ENCODE results near the gene TTC7B.

TTC7B gene

DNA sequence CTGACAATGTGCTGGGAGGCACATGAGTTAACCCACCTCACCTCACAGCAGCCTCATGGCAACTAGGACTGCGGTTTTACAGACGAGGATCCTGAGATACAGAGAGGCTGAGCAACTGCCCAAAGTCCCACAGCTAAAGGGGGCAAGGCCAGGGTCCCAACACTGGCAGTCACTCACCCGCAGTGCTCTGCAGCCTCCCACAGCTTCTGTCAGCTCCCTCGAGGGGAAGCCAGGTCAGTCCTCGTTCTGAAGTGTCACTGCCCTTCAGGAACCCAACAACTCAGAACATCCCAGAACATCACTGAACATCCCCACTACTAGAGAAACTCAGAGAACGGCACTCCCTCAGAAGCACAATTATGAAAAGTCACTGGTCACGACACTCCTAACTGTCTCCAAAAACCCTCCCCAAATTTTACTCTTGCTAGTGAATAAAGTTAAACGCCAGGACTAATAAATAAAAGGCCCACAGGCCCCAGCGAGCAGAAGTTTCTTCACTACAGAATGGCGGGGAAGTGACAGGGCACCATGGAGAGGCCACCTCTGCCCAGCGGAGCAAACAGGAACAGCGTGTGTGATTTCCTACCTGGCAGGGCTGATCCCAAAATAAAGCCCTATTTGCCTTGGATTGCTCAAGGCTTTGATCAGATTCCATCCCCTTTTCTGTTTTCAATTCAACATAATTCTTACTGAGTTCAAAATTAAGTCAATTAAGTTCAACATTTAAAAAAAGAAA lies 75.1 kb downstream of the TTC7B start:
- DNase-seq (ENCODE audit: low spot score) = no peak

DNA sequence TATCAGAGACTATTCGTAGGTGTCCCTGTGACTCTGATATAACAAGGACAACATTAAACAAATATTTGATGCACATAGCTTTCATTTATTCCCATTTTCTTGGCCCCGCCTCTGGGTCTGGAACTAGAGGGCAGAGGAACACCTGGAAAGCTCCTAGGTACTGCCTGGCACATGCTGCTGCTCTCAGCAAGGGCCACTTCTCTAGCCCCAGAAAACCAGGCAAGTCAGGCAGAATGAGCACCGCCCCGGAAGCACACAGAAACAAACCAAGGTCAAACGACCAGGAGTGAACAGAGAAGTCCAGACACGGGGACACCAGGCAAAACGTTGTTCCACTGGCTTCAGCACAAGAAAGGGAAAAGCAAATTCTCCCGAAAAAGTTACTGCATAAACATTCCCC lies 76.1 kb downstream of the TTC7B start:
- DNase-seq (ENCODE audit: low spot score) = no peak

DNA sequence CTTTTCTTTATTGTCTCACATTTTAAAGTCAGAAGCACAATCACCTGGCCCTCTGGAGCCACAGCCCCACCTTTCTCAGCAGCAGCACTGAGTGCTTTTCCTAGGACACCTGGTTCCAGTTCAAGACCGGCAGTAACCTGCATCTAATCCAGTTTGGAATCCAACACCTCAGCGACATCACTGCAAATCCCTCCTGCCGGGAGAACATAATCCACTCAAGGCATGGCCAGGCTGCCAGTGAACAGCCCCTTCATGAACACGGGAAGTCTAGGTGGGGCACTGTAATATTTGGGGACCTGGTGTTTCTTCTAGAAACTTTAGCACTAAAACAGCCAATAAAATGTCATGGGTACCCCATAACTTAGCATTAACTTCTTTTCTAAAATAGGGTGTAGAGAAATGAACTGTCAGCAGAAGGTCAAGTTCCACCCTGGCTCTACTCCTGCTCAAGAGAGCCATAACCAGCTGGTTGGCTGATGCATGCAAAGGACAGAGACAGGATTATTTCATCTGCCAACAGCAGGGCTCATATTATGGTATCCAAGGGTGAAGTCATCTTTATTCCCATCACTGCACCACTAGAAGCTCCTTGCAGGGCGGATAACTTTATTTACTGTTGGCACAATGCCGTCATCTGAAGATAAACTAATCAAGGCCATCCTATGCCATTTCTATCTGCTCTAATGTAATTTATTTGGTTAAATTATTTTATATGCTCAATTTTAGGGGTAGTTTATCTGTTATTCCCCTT lies 76.7 kb downstream of the TTC7B start:
- no peak for DNase-seq (ENCODE audit: low spot score)

DNA sequence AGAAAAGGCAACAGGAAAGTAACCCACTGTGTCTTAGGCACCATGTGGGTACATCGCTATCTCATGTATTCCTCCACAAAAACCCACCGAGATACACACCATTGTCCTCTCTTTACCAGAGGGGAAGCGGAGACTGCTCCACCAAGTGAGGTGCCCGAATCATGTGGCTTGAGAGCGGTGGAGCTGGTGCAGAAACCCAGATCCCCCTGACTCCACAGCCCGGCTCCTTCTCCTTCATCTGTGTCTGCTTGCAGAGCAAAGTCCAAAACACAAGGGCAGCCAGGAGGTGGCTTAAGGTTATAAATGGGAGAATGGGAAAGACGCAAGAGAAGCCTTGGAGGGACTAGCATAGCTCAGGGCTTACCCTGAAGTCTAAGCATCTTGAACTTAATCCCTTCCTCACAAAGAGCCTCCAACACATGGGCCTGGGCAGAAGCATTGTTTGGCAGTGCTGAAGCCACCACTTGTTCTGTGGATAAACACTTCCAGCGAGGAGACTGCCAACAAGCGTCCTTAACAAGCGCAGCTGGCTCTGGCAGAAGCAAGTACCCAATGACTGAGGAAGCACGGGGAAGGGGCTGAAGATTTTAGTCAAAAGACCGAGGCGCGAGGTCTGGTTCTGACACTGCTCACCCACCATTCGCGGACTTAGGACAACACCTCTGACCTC lies 83.0 kb downstream of the TTC7B start:
- no peak for DNase-seq (ENCODE audit: low spot score)

DNA sequence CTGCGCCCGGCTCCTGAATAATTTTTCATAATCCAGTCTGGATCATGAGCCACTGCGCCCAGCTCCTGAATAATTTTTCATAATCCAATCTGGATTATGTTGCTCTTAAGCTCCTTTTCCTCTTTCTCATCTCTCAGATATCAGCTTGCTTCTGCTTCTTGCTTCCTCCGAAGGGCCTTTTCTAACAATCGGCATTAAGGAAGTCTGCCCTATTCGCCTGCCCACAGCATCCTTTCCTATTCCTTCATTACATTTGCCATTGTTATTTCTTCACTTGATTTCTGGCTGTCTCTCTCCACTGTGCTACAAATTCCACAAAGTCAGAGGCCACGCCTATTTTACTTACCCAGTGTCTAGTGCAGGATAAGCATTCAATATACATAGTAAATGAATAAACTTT lies 83.5 kb downstream of the TTC7B start:
- no peak for DNase-seq (ENCODE audit: low spot score)

DNA sequence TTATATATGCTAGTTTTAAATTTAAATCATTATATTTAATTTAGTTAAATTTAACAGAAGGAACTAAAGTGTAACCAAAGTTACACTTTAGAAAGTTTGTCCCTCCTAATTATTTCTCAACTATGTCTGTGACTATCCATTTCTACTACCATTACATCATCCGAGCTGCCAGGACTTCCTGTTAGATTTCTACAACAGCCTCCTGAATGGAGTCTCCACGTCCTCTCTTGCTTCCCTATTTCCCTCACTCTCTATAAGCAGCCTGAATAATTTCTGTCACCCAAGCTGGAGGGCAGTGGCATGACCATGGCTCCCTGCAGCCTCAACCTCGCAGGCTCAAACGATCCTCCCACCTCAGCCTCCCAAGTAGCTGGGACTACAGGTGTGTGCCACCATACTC lies 84.1 kb downstream of the TTC7B start:
- DNase-seq (ENCODE audit: low spot score) = no peak

DNA sequence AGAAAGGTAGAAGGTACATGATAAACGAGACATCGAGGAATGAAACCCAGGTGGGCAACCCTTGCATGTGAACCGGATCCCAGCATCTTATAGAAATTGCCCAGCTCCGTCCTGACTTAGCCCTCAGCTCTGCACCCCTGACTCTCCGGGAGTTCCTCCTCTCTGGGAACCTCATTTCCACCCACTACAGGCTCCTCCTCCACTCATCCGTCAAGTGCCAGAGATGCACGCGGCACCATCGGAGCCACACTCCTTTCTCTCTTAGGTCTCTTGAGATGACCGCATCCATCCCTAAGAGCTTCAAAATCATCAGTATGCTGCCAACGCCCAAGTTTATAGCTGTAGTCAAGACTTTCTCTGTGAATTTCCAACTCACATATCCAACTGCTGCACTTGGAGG lies 84.7 kb downstream of the TTC7B start:
- no peak for DNase-seq (ENCODE audit: low spot score)

DNA sequence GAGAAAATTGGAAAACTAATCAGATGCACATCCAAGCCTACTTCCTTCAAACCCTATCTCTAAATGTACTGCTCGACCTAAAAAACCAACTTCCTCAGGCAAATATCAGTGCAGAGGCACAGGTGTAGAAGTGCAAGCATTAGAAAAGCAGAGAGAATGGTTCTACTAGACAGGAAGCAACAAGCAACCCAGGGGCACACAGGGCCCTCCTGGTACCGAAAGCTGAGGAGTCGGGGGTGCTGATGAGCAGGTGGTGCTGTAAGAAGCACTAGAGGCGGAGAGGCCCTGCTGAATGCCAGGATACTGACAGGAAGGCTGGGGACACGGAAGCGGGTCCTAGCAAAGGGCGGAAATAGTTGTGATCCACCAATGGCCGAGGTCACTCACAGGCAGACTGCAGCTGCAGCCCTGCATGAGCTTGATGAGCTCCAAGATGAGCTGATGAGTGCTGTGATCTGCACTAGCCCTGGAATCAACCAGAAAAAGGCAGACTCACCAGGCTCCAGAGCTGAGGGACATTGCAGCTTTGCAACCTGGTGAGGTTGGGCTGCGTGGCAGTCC lies 85.9 kb downstream of the TTC7B start:
- DNase-seq (ENCODE audit: low spot score) = no peak

DNA sequence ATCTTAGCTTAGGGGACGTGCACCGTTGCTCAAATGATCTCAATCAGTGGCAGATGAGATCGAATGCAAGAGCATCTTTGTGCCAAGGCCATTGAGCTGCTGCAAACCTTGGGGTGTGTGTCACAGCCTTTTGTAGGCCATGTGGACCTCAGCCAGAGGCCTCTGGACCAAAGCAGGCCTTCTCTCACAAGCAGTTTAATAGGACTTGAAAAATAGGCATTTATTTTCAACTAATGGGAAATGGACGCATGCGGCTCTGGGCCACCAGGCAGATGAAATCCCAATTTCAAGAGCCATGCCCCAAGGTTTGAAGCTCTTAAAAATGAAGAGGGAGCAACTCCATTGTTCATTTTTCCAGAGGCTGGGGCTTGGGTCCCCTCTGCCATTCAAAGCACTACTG lies 87.3 kb downstream of the TTC7B start:
- no peak for DNase-seq (ENCODE audit: low spot score)

DNA sequence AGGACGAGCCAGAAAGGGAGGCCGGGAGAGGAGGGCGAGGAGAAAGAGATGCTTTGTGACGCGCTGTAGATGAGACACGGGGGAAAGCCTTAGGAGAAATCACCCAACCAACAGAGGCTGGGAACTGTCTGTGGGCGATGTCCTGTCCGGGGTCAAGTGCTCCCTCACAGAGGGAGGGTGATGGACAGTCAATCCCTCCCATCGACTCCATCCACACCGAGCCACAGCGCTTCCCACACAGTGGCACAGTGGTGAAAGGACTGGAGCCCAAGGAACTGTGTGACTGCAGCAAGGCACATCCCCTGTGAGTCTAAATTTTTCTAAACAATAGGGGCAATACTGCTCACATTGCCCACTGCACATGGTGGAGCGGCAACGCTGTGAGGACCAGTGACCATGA lies 89.1 kb downstream of the TTC7B start:
- DNase-seq (ENCODE audit: low spot score) = no peak

DNA sequence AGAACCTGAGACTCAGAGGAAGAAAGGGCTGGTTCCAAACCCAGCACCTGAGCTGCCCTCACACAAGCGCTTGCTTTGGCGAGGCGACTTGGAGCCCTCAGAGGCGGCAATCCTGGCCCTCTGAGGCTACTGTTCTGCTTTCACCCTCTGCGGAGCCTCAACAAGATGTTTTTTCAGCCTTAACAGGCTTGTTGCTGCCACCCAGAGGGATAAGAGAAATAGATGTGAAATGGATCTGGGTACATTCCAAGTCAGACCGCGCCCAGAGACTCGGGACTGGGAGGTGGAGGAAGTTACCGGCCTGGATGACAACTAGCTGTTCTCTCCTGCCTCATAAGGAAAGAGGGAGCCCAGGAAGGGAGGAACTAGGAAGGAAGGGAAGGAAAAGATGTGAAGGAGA lies 89.6 kb downstream of the TTC7B start:
- DNase-seq (ENCODE audit: low spot score) = no peak

DNA sequence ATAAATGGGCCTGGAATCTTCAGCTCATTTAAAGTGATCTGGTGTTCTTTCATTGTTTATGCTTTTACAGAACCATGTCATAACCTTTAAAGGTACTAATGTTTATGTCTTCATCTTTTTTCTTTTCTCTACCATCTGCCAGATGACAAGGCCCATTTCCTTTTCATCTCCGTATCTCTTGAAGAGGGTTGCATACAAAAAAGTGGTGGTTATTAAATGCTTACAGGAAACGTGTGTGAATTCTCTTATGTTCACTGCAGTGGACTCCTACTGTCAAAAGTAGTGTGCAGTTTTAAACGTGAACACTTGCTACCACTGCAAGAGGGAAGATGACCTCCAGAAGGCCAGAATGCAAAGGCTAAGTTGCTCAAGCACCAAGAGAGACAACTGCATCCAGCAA lies 91.4 kb downstream of the TTC7B start:
- DNase-seq (ENCODE audit: low spot score) = no peak

DNA sequence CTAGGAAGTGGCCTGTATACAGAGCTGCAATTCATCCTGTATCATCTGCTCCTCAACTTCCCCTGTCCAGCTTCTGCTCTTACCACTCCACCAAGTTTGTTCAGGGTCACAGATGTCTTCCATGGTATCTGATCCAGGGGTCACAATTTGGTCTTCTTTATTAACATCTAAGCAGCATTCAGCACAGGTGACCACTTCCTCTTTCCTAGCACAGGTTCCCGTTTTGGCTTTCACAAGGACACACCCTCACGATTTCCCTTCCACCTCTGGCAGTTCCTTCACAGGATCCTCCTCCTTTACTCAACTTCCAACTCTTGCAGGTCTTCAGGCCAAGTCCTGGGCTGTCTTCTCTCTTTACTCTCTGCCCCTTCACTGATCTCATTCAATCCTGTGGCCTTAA lies 93.6 kb downstream of the TTC7B start:
- no peak for DNase-seq (ENCODE audit: low spot score)

DNA sequence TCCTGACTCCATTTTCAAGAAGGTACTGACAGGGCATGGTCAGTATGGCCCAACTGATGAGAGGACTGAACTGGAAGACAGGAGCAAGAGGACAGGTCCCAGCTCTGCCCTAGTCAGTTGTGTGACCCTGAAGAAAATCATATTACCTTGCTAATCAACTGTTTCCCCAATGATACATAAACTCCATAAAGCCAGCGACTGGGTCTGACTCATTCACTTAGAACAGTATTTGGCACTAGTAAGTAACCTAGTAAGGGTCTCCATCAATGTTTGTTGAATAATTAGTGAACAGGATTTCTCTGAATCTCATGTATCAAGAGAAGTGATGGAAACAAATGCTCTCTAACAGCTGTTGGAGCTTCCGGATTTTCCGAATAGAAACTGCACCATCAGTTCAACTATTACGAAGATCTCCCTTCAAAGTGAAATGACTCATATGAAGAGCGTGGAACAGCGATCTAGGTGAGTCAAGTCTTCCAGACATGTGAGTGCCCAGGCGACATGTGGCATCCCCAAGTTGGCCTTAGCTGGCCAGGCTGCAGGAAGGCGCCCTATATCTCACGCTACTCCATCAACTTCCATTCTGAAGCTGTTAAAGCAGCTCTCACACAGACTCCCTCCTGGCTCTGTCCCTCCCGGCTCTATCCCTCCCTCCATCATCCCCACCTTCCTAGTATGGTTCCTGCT lies 94.5 kb downstream of the TTC7B start:
- no peak for DNase-seq (ENCODE audit: low spot score)

DNA sequence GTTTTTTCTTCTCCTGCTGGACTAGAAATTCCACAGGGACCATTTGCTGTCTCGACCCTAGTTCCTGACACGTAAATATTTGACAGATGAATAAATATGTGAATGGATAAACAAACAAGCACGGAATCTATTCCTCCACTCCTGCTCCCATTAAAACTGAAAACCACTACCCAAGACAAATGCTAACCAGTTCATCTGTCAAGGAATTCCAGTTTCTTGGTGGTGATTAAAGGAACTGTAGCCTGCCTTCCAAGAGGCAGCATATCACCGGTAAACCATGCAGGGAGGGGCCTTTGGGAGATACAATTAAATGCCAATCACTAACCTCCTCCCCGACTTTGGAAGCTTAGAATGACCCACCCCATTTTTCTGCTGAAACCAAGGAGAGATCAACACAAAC lies 95.4 kb downstream of the TTC7B start:
- DNase-seq (ENCODE audit: low spot score) = peak; percentile 8

DNA sequence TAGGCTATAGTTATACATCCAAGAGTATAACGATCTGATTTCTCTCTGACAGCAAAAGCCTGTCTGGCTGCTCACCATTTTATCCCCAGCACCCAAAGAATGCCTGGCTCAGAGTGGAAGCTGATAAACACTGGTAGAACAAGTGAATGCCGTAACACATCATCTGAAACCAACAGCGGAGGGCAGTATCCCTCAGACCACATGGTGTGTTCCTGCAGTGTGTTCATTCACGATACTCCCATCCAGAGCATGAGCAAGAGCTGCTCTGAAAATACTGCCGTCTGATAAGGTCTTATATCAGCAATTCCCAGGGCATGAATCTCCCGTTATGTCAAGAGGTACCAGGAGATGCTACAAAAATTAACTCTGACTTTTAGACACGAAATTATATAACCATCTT lies 95.9 kb downstream of the TTC7B start:
- DNase-seq (ENCODE audit: low spot score) = peak; percentile 54

DNA sequence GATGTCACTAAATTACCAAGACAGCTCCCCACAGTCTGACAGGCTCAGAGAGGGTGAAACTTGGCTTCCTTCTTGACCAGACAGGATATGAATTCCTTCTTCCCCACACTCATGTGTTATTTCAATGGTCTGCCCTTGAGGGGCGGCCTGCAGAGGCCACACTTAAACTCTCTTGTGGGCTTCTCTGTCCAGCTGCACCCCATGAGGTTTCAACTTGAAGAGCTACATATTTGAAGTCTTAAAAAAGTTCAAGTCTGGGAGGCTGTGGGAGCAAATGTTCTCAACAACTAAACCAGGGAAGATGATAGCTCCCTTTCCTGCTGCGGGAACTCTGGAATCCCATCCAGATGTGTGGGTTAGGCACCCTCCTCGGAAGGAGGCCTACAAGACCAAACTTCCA lies 98.3 kb downstream of the TTC7B start:
- no peak for DNase-seq (ENCODE audit: low spot score)

DNA sequence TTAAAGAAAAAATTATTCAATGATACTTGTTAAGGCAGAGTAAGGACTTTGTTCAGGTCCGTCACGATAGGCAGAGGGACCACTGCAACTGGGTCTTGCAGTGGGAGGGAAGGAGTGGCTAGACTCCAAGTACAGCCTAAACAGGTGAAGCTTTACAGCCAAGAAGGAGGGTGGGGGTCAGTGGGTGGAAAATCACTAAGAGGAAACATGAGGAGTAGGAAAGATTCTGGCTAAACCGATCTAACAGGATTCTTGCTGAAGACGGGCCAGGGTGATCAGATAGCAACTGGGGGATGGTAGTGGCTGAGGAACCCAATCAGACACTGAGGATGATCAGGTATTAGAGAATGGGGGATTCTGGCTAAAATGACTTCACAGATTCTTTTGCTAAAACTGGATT lies 100.2 kb downstream of the TTC7B start:
- no peak for DNase-seq (ENCODE audit: low spot score)

DNA sequence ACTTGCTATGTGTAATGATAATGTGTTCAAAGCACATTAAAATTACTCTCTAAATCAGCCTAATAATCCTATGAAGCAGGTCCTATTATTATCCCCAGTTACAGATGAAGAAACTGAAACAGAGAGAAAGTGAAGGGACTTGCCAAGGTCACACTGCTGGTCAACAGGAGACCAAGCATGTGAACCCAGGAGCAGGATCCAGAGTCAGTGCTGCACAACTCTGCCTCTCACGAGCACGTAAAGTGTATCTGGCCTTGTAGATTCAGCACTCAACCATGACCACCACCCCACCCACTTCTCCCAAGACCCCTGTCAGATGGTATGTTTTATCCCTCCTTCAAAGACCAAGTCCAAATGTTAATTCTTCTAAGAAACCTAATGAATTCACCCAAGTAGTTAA lies 100.7 kb downstream of the TTC7B start:
- DNase-seq (ENCODE audit: low spot score) = no peak

DNA sequence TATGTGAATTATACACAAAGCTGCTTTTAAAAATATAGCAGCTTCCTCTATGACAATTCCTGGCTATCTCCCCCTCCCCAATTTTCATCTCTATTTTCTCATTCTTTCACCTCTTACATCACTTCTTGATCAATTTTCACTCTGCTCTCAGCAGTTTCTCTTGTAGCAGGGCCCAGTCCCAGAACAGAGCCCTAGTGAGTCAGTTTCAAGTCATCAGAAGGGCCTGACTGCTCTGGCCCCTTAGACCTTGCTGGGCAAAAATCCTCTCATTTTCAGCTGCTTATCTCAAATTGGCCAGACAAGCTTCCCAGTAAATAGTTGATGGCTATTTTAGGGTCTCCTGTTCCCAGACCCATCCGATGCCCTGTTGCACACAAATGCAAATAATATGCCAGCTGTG lies 101.4 kb downstream of the TTC7B start:
- no peak for DNase-seq (ENCODE audit: low spot score)

DNA sequence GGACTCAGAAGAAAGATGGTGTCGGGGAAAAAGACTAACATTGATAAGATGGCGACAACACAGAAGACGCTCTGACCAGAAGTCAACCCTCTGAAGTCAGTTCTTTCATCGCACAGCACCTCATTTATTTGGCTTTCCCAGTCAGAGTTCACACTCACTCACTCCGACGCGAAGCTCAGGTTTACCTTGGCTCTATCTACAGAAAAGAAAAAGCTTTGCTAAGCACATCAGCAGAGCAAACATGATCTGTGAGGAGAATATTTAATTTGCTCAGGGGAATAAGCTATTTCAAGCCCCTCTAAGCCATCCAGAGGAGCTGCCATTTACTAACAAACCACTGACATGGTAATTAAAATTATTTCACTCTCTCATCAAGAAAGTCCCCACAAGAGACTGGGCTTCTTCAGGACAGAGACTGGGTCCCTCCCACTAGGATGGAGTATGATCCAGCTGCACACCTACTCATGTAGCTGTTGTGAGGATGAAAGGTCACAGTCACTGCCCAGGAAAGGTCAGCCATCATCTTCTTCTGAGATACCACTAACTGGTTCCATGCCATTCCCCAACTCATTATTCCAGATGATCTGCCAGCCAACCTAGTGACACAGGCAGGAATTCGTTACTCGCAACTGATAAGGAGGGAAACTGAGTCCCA lies 111.4 kb downstream of the TTC7B start:
- no peak for DNase-seq (ENCODE audit: low spot score)
